ENCODE measurements around the gene P2RY13. TPM values are rescaled to one million over a fixed set of nuclear protein-coding genes. Genes with fewer than 3 reads are reported as not detected.

The P2RY13 gene
- total RNA-seq, 2 experiments from 2014 or later = not detected

- no peak for DNase-seq
- Mint-ChIP-seq H3K36me3 (no peaks in the 10 kb centered on the region), H3K9me3 (no peaks in the 10 kb centered on the region), H3K4me3 (no peak overlapping the region), H3K27ac (no peak overlapping the region), H3K27me3 (peaks cover 6% of the 10 kb centered on the region), H3K4me1 (no peaks in the 10 kb centered on the region)
- POLR2A ChIA-PET = no interaction called here
- ATAC-seq (ENCODE audit: low read depth) = no peak
Observed at GRCh38 chr3:151315136-151315535, 14.2 kb downstream of the P2RY13 start.

GRCh38 chr3:151314593-151314992 is 14.8 kb downstream of the P2RY13 start:
- Mint-ChIP-seq H3K9me3 (no peaks in the 10 kb centered on the region), H3K36me3 (no peaks in the 10 kb centered on the region), H3K27ac (no peak overlapping the region), H3K4me1 (no peaks in the 10 kb centered on the region), H3K4me3 (no peak overlapping the region), H3K27me3 (peaks cover 6% of the 10 kb centered on the region)
- POLR2A ChIA-PET = no interaction called here
- no peak for ATAC-seq (ENCODE audit: low read depth)
- DNase-seq = no peak

- POLR2A ChIA-PET = no interaction called here
- no peaks in the 10 kb centered on the region for H3K4me1 Mint-ChIP-seq
- no peaks in the 10 kb centered on the region for H3K36me3 Mint-ChIP-seq
- ATAC-seq (ENCODE audit: low read depth) (no peak), DNase-seq (no peak)
- no peak overlapping the region for H3K27ac Mint-ChIP-seq
- no peak overlapping the region for H3K4me3 Mint-ChIP-seq
- peaks cover 8% of the 10 kb centered on the region for H3K27me3 Mint-ChIP-seq
- H3K9me3 Mint-ChIP-seq = no peaks in the 10 kb centered on the region
Observed at GRCh38 chr3:151314137-151314536, 15.2 kb downstream of the P2RY13 start.

- no peak for DNase-seq
- POLR2A ChIA-PET = no interaction called here
- Mint-ChIP-seq H3K9me3 (no peaks in the 10 kb centered on the region), H3K27ac (no peak overlapping the region), H3K27me3 (peaks cover 8% of the 10 kb centered on the region), H3K4me1 (no peaks in the 10 kb centered on the region), H3K4me3 (no peak overlapping the region), H3K36me3 (no peaks in the 10 kb centered on the region)
- no peak for ATAC-seq (ENCODE audit: low read depth)
Observed at GRCh38 chr3:151312972-151313371, 16.4 kb downstream of the P2RY13 start.

GRCh38 chr3:151309566-151309965 is 19.8 kb downstream of the P2RY13 start:
- POLR2A ChIA-PET = no interaction called here
- ATAC-seq (ENCODE audit: low read depth) = no peak
- H3K36me3 Mint-ChIP-seq = peaks cover 1% of the 10 kb centered on the region
- H3K4me3 Mint-ChIP-seq = no peak overlapping the region
- peaks cover 15% of the 10 kb centered on the region for H3K4me1 Mint-ChIP-seq
- DNase-seq = no peak
- no peak overlapping the region for H3K27ac Mint-ChIP-seq
- no peaks in the 10 kb centered on the region for H3K9me3 Mint-ChIP-seq
- H3K27me3 Mint-ChIP-seq = peaks cover 2% of the 10 kb centered on the region

- Mint-ChIP-seq H3K27me3 (peaks cover 2% of the 10 kb centered on the region), H3K4me1 (peaks cover 17% of the 10 kb centered on the region), H3K9me3 (no peaks in the 10 kb centered on the region), H3K27ac (no peak overlapping the region), H3K4me3 (no peak overlapping the region), H3K36me3 (peaks cover 3% of the 10 kb centered on the region)
- no peak for DNase-seq
- no peak for ATAC-seq (ENCODE audit: low read depth)
- POLR2A ChIA-PET = no interaction called here
Observed at GRCh38 chr3:151307583-151308488, 21.5 kb downstream of the P2RY13 start.

GRCh38 chr3:151307131-151307530 is 22.2 kb downstream of the P2RY13 start:
- Mint-ChIP-seq H3K27ac (no peak overlapping the region), H3K36me3 (peaks cover 3% of the 10 kb centered on the region), H3K4me3 (no peak overlapping the region), H3K4me1 (peaks cover 17% of the 10 kb centered on the region), H3K9me3 (no peaks in the 10 kb centered on the region), H3K27me3 (peaks cover 2% of the 10 kb centered on the region)
- no peak for DNase-seq
- no peak for ATAC-seq (ENCODE audit: low read depth)
- POLR2A ChIA-PET = no interaction called here

GRCh38 chr3:151306168-151306810 is 23.1 kb downstream of the P2RY13 start:
- DNase-seq = no peak
- peaks cover 17% of the 10 kb centered on the region for H3K4me1 Mint-ChIP-seq
- peaks cover 3% of the 10 kb centered on the region for H3K27me3 Mint-ChIP-seq
- no peaks in the 10 kb centered on the region for H3K9me3 Mint-ChIP-seq
- no peak overlapping the region for H3K4me3 Mint-ChIP-seq
- POLR2A ChIA-PET = no interaction called here
- ATAC-seq (ENCODE audit: low read depth) = no peak
- no peak overlapping the region for H3K27ac Mint-ChIP-seq
- peaks cover 3% of the 10 kb centered on the region for H3K36me3 Mint-ChIP-seq

GRCh38 chr3:151305775-151306151 is 23.6 kb downstream of the P2RY13 start:
- DNase-seq = no peak
- peaks cover 4% of the 10 kb centered on the region for H3K27me3 Mint-ChIP-seq
- POLR2A ChIA-PET = no interaction called here
- H3K4me3 Mint-ChIP-seq = no peak overlapping the region
- H3K4me1 Mint-ChIP-seq = peaks cover 17% of the 10 kb centered on the region
- H3K9me3 Mint-ChIP-seq = no peaks in the 10 kb centered on the region
- ATAC-seq (ENCODE audit: low read depth) = no peak
- H3K27ac Mint-ChIP-seq = no peak overlapping the region
- peaks cover 3% of the 10 kb centered on the region for H3K36me3 Mint-ChIP-seq

- Mint-ChIP-seq H3K4me3 (no peak overlapping the region), H3K4me1 (peaks cover 17% of the 10 kb centered on the region), H3K36me3 (peaks cover 3% of the 10 kb centered on the region), H3K27ac (no peak overlapping the region), H3K27me3 (peaks cover 8% of the 10 kb centered on the region), H3K9me3 (no peaks in the 10 kb centered on the region)
- peak; percentile 33 for ATAC-seq (ENCODE audit: low read depth)
- DNase-seq = no peak
- POLR2A ChIA-PET = no interaction called here
Observed at GRCh38 chr3:151305060-151305774, 24.1 kb downstream of the P2RY13 start.

GRCh38 chr3:151303751-151304150 is 25.6 kb downstream of the P2RY13 start:
- ATAC-seq (ENCODE audit: low read depth) (no peak), DNase-seq (no peak)
- Mint-ChIP-seq H3K36me3 (peaks cover 3% of the 10 kb centered on the region), H3K9me3 (no peaks in the 10 kb centered on the region), H3K4me3 (no peak overlapping the region), H3K27ac (no peak overlapping the region), H3K4me1 (peaks cover 17% of the 10 kb centered on the region), H3K27me3 (peaks cover 8% of the 10 kb centered on the region)
- POLR2A ChIA-PET = no interaction called here

GRCh38 chr3:151301787-151302186 is 27.6 kb downstream of the P2RY13 start:
- Mint-ChIP-seq H3K27ac (no peak overlapping the region), H3K36me3 (peaks cover 1% of the 10 kb centered on the region), H3K9me3 (no peaks in the 10 kb centered on the region), H3K4me3 (no peak overlapping the region), H3K4me1 (peaks cover 14% of the 10 kb centered on the region), H3K27me3 (peaks cover 13% of the 10 kb centered on the region)
- no peak for ATAC-seq (ENCODE audit: low read depth)
- POLR2A ChIA-PET = no interaction called here
- no peak for DNase-seq

- H3K36me3 Mint-ChIP-seq = peaks cover 1% of the 10 kb centered on the region
- peaks cover 9% of the 10 kb centered on the region for H3K4me1 Mint-ChIP-seq
- H3K27ac Mint-ChIP-seq = no peak overlapping the region
- DNase-seq (no peak), ATAC-seq (ENCODE audit: low read depth) (no peak)
- POLR2A ChIA-PET = interaction anchor here (0.6 kb wide), 1 partner anchor 806 kb away, joined by 6 read pairs; no protein-coding TSS in a partner anchor
- H3K27me3 Mint-ChIP-seq = peaks cover 15% of the 10 kb centered on the region
- no peaks in the 10 kb centered on the region for H3K9me3 Mint-ChIP-seq
- H3K4me3 Mint-ChIP-seq = no peak overlapping the region
Observed at GRCh38 chr3:151300539-151300938, 28.8 kb downstream of the P2RY13 start.
